ENCODE data around the gene MRPL23. TPM values are rescaled to one million over a fixed set of nuclear protein-coding genes. Genes with fewer than 3 reads are reported as not detected.
A peak's percentile ranks its signal among the peaks of the same experiment; 100 is the strongest.
"Not testable (repeated sequence)": the region's sequence is repeated elsewhere in the genome, so short reads cannot be mapped to it uniquely, and the experiment has no call there.

The MRPL23 gene
- total RNA-seq, 1 donor from 2014 or later: 101 TPM

DNA sequence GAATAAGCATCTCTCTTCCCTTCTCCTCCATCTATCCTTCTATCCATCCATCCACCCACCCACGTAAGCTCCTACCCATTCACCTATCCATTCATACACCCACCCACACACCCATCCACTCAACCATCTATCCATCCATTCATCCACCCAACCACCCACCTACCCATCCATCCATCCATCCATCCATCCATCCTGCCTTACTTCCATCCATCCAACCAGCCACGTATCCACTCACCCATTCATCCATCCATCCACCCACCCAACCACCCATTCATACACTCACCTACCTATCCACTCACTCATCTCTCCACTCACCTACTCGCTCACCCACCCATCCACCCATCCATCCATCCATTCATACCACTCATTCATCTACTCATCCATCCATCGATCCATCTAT is 14.5 kb upstream of the MRPL23 start:
- no peak for DNase-seq (ENCODE audit: low read depth)

DNA sequence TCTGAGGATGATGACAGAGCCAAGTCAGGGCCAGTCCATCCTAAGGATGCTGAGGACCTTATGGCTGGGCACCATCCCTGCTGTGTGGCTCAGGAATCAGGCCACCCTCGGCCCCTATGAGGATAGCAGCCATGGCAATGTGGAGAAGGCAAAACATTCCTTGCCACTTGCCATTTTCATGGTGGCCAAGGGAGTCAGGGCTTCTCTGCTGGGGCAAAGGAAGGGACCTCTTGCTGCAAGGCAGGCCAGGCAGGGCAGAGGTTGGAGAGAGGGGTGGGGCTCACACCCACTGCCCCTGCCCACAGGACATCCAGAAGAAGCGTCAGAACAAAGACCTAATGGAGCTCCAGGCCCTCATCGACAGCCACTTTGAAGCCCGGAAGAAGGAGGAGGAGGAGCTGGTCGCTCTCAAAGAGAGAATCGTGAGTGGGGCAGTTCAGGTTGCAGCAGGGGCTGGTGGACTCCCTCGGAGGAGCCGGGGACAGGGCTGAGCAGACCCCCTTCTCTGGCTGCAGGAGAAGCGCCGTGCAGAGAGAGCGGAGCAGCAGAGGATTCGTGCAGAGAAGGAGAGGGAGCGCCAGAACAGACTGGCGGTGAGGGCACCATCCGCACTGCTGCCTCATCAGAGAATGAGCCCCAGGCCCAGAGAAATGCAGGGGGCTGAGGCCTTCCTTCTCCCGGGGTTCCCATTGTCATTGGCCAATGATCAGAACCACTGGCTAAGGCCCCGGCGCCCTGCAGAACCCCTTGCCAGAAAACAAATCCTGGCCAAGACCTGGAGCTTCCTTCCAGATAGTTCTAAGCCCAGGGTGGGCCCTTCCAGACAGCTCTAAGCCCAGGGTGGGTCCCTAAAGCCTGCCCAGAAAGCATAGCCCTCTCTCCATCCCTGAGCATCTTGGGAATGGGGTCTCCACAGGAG is 13.5 kb upstream of the MRPL23 start:
- DNase-seq (ENCODE audit: low read depth): no peak

- no peak for DNase-seq (ENCODE audit: low read depth)
Observed at GRCh38 chr11:1934335-1935155, 12.6 kb upstream of the MRPL23 start.

- DNase-seq (ENCODE audit: low read depth): no peak
Observed at GRCh38 chr11:1935156-1936071, 11.7 kb upstream of the MRPL23 start.

GRCh38 chr11:1936072-1936780 is 10.9 kb upstream of the MRPL23 start:
- DNase-seq (ENCODE audit: low read depth): no peak

GRCh38 chr11:1936781-1937615 is 10.1 kb upstream of the MRPL23 start:
- DNase-seq (ENCODE audit: low read depth): no peak

- DNase-seq (ENCODE audit: low read depth): no peak
Observed at GRCh38 chr11:1937616-1938342, 9.4 kb upstream of the MRPL23 start.

DNA sequence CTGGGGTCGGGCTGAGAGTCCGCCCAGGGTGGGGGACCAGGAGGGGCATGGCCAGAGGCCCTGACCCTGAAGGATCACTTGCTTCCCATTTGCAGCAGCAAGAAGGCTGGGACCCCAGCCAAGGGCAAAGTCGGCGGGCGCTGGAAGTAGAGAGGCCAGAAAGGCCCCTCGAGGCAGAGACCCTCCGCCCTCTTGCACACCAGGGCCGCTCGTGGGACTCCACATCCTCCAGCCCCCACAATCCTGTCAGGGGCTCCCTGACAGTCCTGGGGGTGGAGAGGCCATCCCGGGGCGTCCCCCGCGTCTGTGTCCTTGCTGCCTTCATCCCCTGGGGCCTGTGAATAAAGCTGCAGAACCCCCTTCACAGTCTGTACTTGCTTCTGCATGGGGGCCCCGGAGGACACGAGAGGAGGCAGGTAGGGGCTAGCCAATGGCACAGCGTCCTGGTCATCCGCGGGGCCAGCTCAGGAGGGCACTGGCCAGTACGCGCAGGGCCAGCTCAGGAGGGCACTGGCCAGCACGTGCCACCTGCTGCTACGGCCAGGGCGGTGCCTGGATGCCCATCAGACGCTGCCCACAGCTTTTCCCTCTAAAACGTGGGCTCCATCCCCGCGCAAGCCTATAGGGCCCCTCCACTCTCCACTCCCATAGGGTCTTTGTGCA is 8.7 kb upstream of the MRPL23 start:
- DNase-seq (ENCODE audit: low read depth): no peak

DNA sequence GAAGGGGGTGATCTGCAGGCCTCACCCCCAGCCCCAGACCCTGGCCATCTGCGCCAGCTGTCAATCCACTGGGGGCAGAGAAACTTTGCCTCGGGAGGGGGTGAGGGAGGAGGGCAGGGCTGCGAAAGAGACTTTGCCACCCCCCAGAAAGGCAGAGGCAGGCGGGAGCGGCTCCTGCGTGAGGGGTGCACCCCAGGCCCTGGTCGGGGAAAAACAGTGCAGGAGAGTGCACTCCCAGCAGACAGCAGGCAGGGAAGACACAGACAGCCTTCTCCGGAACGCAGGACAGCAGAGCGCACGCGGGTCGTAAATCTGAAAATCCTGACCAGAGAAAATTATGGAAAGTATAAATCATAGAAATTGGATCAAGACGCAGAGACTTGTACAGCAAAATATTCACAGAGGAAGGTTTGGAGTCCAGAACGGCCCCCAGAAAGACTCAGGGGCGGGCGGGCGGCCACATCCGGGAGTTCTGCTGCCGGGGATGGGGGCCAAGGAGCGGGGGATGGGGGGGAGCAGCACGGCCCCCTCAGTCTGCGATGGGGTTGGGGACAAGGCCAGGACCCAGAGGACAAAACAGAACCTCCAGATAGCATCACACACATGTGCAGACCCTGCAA is 8.0 kb upstream of the MRPL23 start:
- no peak for DNase-seq (ENCODE audit: low read depth)

DNA sequence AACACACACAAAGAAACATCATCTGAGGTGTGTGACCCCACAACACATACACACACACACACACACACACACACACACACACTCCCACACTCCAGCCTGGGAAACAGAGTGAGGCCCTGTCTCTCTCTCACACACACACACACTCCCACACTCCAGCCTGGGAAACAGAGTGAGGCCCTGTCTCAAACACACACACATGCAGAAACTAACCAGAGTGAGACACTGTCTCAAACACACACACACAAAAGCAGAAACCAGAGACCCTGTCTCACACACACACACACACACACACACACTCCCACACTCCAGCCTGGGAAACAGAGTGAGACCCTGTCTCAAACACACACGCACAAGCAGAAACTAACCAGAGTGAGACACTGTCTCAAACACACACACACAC is 7.3 kb upstream of the MRPL23 start:
- not testable (repeated sequence) for DNase-seq (ENCODE audit: low read depth)

DNA sequence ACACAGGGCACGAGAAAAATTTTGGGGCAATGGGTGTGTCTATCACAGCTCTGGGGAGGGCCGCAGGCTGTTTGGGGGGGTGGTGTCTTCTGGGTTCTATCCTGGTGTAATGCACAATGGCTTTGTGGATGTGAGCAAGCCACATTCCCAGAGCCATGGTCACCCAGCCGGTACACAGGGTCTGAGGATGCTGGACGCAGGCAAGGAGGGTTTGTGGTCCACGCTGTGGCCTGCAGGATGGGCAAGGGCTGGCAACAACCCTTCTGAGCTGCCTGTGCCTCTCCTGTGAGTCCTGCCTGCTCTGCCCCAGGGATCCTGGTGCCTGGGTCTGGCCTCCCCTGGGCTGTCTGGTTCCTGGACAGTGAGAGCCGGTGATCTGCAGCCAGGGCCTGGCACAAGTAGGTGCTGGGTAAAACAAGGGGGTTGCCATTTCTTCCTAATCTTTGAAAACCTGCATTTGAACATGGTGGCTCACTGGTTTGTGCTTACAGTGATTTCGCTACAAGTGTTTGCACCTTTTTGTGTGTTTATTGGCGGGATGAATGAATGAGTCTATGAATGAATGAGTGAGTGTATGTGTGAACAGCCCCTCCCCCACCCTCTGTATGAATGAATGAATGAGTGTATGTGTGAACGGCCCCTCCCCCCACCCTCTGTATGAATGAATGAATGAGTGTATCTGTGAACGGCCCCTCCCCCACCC is 4.4 kb upstream of the MRPL23 start:
- no peak for DNase-seq (ENCODE audit: low read depth)

- no peak for DNase-seq (ENCODE audit: low read depth)
Observed at GRCh38 chr11:1943576-1943975, 3.6 kb upstream of the MRPL23 start.

- DNase-seq (ENCODE audit: low read depth): peak; percentile 83
Observed at GRCh38 chr11:1943977-1944376, 3.2 kb upstream of the MRPL23 start.

DNA sequence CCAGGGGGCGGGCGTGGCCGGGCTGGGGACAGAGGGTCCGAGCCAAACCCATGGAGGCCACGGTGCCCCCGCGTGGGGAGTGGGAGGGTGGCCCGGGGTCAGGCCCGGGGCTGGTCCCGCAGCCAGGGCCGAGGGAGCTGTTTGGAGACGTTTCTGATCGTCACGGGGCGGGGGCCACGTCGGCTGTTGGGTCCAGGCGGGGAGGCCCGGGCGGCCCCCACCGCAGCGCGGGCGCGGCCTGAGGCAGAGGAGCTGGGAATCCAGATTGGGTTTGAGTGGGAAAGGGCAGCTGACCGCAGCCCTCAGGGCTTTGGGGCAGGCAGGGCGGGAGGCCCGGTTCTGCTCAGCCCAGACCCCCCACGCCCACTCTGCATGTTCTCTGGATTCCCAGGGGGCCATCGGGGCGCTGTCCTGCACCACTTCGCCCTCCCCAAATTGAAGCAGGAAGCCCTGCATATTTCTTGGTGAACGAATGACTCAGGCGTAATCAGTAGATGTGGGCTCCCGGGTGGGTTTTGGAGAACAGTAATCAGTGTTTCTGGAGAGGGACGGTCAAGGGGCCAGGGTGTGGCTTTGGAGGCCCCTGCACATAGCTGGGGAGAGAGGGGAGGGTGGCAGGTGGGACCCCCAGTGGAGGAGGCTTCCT is 583 bp downstream of the MRPL23 start:
- no peak for DNase-seq (ENCODE audit: low read depth)

DNA sequence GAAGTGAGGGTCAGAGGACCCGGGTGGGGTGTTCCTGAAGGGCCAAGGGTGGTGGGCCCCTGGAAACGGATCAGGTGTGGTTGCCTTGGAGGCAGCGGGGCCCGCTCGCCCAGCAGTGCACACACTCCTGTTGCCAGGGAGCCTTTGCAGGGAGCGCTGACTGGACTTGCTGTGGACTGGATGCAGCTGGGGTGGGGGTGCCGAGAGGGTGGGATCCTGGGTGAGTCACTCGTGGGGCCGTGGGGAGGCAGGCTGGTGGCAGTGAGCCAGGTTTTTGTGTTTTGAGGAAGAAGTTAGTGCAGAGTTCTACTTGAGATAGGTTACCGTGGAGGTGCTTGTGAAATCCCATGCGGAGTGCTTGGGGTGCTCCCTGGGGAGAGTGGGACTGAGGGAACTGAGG is 1.3 kb downstream of the MRPL23 start:
- no peak for DNase-seq (ENCODE audit: low read depth)

GRCh38 chr11:1949302-1949701 is 2.2 kb downstream of the MRPL23 start:
- DNase-seq (ENCODE audit: low read depth): no peak

- no peak for DNase-seq (ENCODE audit: low read depth)
Observed at GRCh38 chr11:1949922-1950321, 2.8 kb downstream of the MRPL23 start.

Data from myocyte (in vitro differentiated cells).